Stomach (tissue), 4 donors: ENCODE results near the gene FGGY.

Experiments
- POLR2A ChIP-seq, 4 donors: fragments of 450-650 bp; IDR thresholded peaks; one replicate each; pipeline ENCODE4 v1.6.1; 2016; ENCODE audit warnings: antibody characterized with exemption in 4 of 4, control low read depth in 2 of 4, mild to moderate bottlenecking in 1 of 4, moderate library complexity in 1 of 4
- TF ChIP-seq, protein P1 (sequence below), 7 experiments: fragments of 450-650 bp in 4 of 7; fragments of 200-600 bp in 3 of 7; sonication (generic) in 3 of 7; IDR thresholded peaks; one replicate each; pipeline ENCODE4 v1.5.1; 2016 to 2019; ENCODE audit warnings: antibody characterized with exemption in 7 of 7, control low read depth in 2 of 7, mild to moderate bottlenecking in 1 of 7

DNA sequence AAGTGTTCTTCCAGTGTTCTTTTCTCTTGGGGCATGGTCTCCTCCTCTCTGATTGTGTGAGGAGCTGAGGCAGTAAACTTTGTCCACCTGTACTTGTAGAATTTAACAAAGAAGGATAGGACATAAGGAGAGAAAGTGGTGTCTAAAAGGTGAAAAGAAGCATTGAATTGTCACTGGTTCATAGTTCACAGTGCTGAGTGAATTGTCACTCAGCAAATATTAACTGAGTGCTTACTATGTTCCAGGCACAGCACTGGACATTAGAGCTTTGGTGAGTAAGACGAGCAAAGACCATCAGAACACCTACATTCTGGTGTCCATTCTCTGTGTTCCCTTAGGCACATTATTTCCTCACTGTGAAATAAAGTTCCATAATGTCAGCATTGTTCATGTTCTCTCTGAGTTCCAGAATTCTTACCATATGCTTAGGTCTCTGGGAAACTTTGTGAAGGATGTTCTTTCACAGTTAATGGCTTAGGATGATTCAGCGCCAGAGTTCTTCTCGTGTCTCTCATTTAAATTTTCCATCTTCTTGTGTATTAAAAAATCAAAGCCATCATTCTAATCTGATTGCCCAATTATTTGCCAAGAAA is 361.1 kb downstream of the FGGY start:
- TF ChIP-seq, protein P1, sequence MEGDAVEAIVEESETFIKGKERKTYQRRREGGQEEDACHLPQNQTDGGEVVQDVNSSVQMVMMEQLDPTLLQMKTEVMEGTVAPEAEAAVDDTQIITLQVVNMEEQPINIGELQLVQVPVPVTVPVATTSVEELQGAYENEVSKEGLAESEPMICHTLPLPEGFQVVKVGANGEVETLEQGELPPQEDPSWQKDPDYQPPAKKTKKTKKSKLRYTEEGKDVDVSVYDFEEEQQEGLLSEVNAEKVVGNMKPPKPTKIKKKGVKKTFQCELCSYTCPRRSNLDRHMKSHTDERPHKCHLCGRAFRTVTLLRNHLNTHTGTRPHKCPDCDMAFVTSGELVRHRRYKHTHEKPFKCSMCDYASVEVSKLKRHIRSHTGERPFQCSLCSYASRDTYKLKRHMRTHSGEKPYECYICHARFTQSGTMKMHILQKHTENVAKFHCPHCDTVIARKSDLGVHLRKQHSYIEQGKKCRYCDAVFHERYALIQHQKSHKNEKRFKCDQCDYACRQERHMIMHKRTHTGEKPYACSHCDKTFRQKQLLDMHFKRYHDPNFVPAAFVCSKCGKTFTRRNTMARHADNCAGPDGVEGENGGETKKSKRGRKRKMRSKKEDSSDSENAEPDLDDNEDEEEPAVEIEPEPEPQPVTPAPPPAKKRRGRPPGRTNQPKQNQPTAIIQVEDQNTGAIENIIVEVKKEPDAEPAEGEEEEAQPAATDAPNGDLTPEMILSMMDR (IDR thresholded peaks at IDR 0.05): no peak
- TF ChIP-seq POLR2A (IDR thresholded peaks at IDR 0.05): no peak
